Hepatocyte (in vitro differentiated cells): ENCODE data around the gene FGGY. TPM values are rescaled to one million over a fixed set of nuclear protein-coding genes. Genes with fewer than 3 reads are reported as not detected.

Experiments
- DNase-seq: peaks from one replicate; pipeline ENCODE4 v3.0.0-alpha.2; 2016; ENCODE audit warnings: low spot score
- H2AFZ ChIP-seq: fragments of 200-600 bp; sonication (generic); 2 replicates; pipeline ENCODE4 v1.6.0; 2016; ENCODE audit warnings: antibody characterized with exemption, mild to moderate bottlenecking
- H3K27ac ChIP-seq: fragments of 200-600 bp; sonication (generic); 2 replicates; pipeline ENCODE4 v1.5.1; 2016; ENCODE audit warnings: mild to moderate bottlenecking
- H3K27me3 ChIP-seq: fragments of 200-600 bp; sonication (generic); 2 replicates; pipeline ENCODE4 v1.6.1; 2016
- H3K36me3 ChIP-seq: fragments of 200-600 bp; sonication (generic); replicated peaks from 2 replicates; pipeline ENCODE4 v1.5.1; 2016; ENCODE audit warnings: low read depth; ENCODE audit not compliant: insufficient read depth
- H3K4me1 ChIP-seq: fragments of 200-600 bp; sonication (generic); 2 replicates; pipeline ENCODE4 v1.5.1; 2016; ENCODE audit warnings: mild to moderate bottlenecking, moderate library complexity; ENCODE audit not compliant: insufficient read depth
- H3K4me2 ChIP-seq: fragments of 200-600 bp; sonication (generic); 2 replicates; pipeline ENCODE4 v1.6.0; 2016
- H3K4me3 ChIP-seq: fragments of 200-600 bp; sonication (generic); 2 replicates; pipeline ENCODE4 v1.5.1; 2016; ENCODE audit warnings: mild to moderate bottlenecking
- H3K79me2 ChIP-seq: fragments of 200-600 bp; sonication (generic); 2 replicates; pipeline ENCODE4 v1.6.0; 2017; ENCODE audit warnings: mild to moderate bottlenecking
- H3K9me2 ChIP-seq: fragments of 200-600 bp; sonication (generic); replicated peaks from 2 replicates; pipeline ENCODE4 v1.6.0; 2017; ENCODE audit warnings: mild to moderate bottlenecking; ENCODE audit not compliant: insufficient read depth
- H3K9me3 ChIP-seq: fragments of 200-600 bp; sonication (generic); 2 replicates; pipeline ENCODE4 v1.5.1; 2016; ENCODE audit warnings: low read depth, mild to moderate bottlenecking
- H4K20me1 ChIP-seq: fragments of 200-600 bp; sonication (generic); 2 replicates; pipeline ENCODE4 v1.6.0; 2016; ENCODE audit warnings: mild to moderate bottlenecking; ENCODE audit not compliant: insufficient read depth, poor library complexity, severe bottlenecking
- CTCF ChIP-seq: fragments of 200-600 bp; sonication (generic); IDR thresholded peaks from 2 replicates; pipeline ENCODE4 v1.5.1; 2016; ENCODE audit warnings: antibody characterized with exemption, mild to moderate bottlenecking; ENCODE audit not compliant: poor library complexity
- EZH2 ChIP-seq: fragments of 200-600 bp; sonication (generic); IDR thresholded peaks from 2 replicates; pipeline ENCODE4 v1.6.1; 2016; ENCODE audit warnings: antibody characterized with exemption, mild to moderate bottlenecking, borderline replicate concordance
- EZH2phosphoT487 ChIP-seq: fragments of 200-600 bp; sonication (generic); IDR thresholded peaks from one replicate; pipeline ENCODE4 v1.6.1; 2018; ENCODE audit warnings: antibody characterized with exemption, mild to moderate bottlenecking, low read depth, moderate library complexity; ENCODE audit not compliant: unreplicated experiment, severe bottlenecking
- WGBS: methylation state at CpG from one replicate; pipeline ENCODE4 v1.1.6; 2016; ENCODE audit warnings: low lambda C conversion rate; ENCODE audit errors: missing lambda C conversion rate; 5-methylcytosine and 5-hydroxymethylcytosine counted together
- polyA plus RNA-seq: library from polyadenylated mRNA; unstranded; fragments of >200 nt; fragmentation: Nextera tagmentation; extraction: Ambion mirVana; gene quantifications from 2 replicates; pipeline ENCODE4 v1.2.1, GENCODE V29; 2016
- total RNA-seq: library from RNA; depleted of rRNA; stranded (reverse); fragments of >200 nt; gene quantifications from 2 replicates; pipeline ENCODE4 v1.2.3, GENCODE V29; 2014

FGGY gene
- total and polyA plus RNA-seq, 2 experiments from 2014 or later, result 18.0 to 20.6 TPM

- no peaks in the 10 kb centered on the region for H3K9me2 ChIP-seq
- H3K27ac ChIP-seq, result peak overlapping the region; percentile 88
- DNase-seq, result peak; percentile 69
- no peaks in the 10 kb centered on the region for H3K27me3 ChIP-seq
- no peak overlapping the region for H3K4me3 ChIP-seq
- no peaks in the 10 kb centered on the region for H3K79me2 ChIP-seq
- H2AFZ ChIP-seq, result no peak overlapping the region
- H3K9me3 ChIP-seq, result no peaks in the 10 kb centered on the region
- no peak overlapping the region for H3K4me2 ChIP-seq
- no peaks in the 10 kb centered on the region for H3K36me3 ChIP-seq
- no peaks in the 10 kb centered on the region for H4K20me1 ChIP-seq
- H3K4me1 ChIP-seq, result no peaks in the 10 kb centered on the region
- TF ChIP-seq CTCF (peak; percentile 45), EZH2phosphoT487 (no peak)
- WGBS, result 64% methylated on average over 9 of the region's 9 CpGs
Measured at GRCh38 chr1:59290193-59290949, 6.5 kb upstream of the FGGY start.

- Histone ChIP-seq H3K79me2 (no peaks in the 10 kb centered on the region), H3K4me2 (no peak overlapping the region), H3K27me3 (no peaks in the 10 kb centered on the region), H3K9me2 (no peaks in the 10 kb centered on the region), H4K20me1 (no peaks in the 10 kb centered on the region), H3K27ac (peak overlapping the region; percentile 88), H3K4me3 (no peak overlapping the region), H3K9me3 (no peaks in the 10 kb centered on the region), H3K4me1 (no peaks in the 10 kb centered on the region), H3K36me3 (no peaks in the 10 kb centered on the region), H2AFZ (no peak overlapping the region)
- DNase-seq, result no peak
- TF ChIP-seq CTCF, result no peak
- no peak for TF ChIP-seq EZH2phosphoT487
- TF ChIP-seq EZH2, result no peak
Measured at GRCh38 chr1:59291561-59291960, 5.3 kb upstream of the FGGY start.

GRCh38 chr1:59292562-59292961, 4.3 kb upstream of the FGGY start:
- Histone ChIP-seq H3K4me3 (no peak overlapping the region), H3K27ac (peak overlapping the region; percentile 88), H4K20me1 (no peaks in the 10 kb centered on the region), H3K79me2 (no peaks in the 10 kb centered on the region), H3K9me2 (no peaks in the 10 kb centered on the region), H3K36me3 (no peaks in the 10 kb centered on the region), H3K4me2 (no peak overlapping the region), H3K4me1 (peaks cover 4% of the 10 kb centered on the region), H3K27me3 (no peaks in the 10 kb centered on the region), H3K9me3 (no peaks in the 10 kb centered on the region), H2AFZ (no peak overlapping the region)
- peak; percentile 73 for DNase-seq
- 56% methylated on average over 2 of the region's 2 CpGs for WGBS
- no peak for TF ChIP-seq EZH2
- TF ChIP-seq CTCF, result no peak
- no peak for TF ChIP-seq EZH2phosphoT487

- H3K79me2 ChIP-seq, result no peaks in the 10 kb centered on the region
- TF ChIP-seq EZH2phosphoT487 (no peak), CTCF (no peak), EZH2 (no peak)
- no peaks in the 10 kb centered on the region for H3K27me3 ChIP-seq
- H3K27ac ChIP-seq, result peak overlapping the region; percentile 67
- no peak overlapping the region for H3K4me2 ChIP-seq
- no peak overlapping the region for H3K4me3 ChIP-seq
- no peak overlapping the region for H2AFZ ChIP-seq
- DNase-seq, result no peak
- H3K36me3 ChIP-seq, result no peaks in the 10 kb centered on the region
- 72% methylated on average over 2 of the region's 2 CpGs for WGBS
- H3K9me2 ChIP-seq, result no peaks in the 10 kb centered on the region
- H4K20me1 ChIP-seq, result no peaks in the 10 kb centered on the region
- no peaks in the 10 kb centered on the region for H3K9me3 ChIP-seq
- peaks cover 11% of the 10 kb centered on the region for H3K4me1 ChIP-seq
Measured at GRCh38 chr1:59293206-59293605, 3.7 kb upstream of the FGGY start.
